GM10266 (cell line): ENCODE measurements around the gene IQSEC1.

Experiments
- DNase-seq: peaks from one replicate; pipeline ENCODE4 v3.0.0; 2012; ENCODE audit errors: extremely low spot score
- CTCF ChIP-seq: IDR thresholded peaks from 2 replicates; pipeline ENCODE4 v1.5.1; 2012; ENCODE audit warnings: mild to moderate bottlenecking, low read depth; ENCODE audit not compliant: control insufficient read depth, insufficient read depth; ENCODE audit errors: missing control alignments

The IQSEC1 gene

DNA sequence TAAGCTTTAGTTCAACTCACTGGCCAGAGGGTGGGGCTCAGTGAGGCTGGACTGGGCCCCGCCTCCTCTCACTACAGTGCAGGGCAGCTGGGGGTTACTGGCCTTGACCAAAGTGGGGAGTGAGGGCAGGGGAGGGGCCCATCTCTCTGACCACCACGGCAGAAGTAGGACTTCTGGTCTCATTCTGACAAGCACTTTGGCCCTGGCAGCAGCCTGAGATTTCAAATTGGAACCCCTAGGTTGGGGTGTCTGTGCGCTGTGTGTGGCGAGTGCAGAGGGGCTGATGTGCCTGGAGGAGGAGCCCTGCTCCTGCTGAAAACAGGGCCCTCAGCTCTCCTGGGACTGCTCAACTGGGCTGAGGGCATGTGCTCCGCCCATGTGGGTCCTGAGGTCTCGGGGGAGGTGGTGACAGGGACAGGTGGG is 171.6 kb downstream of the IQSEC1 start:
- TF ChIP-seq CTCF = no peak
- no peak for DNase-seq

DNA sequence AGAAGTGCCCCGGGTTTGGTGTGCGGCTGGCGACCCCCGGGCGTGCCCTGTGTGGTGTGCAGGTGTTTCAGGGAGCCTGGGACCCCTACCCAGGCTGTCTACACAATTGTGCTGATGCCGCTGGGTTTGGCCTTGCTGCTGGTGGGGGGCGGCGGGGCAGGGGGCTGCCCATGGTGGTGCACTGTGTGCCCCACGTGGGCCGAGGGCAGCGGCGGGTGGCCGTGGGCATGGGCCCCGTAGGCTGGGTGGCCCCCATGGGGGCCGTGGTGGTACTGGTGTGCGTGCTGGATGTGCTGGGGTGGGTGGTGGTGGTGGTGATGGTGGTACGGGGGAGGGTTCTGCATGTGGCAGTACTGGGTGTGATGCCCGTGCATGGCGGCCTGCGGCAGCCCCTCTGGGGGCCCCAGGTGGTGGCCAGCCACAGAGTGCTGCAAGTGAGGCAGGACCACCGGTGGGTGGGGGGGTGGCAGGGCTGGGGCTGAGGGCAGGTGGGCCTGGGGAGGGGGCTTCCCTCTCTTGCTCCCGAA is 172.3 kb downstream of the IQSEC1 start:
- no peak for DNase-seq
- no peak for TF ChIP-seq CTCF

- TF ChIP-seq CTCF = no peak
- DNase-seq = no peak
Observed at GRCh38 chr3:12898965-12899755, 174.1 kb downstream of the IQSEC1 start.

GRCh38 chr3:12898290-12898964 is 174.8 kb downstream of the IQSEC1 start:
- no peak for TF ChIP-seq CTCF
- DNase-seq = no peak

DNA sequence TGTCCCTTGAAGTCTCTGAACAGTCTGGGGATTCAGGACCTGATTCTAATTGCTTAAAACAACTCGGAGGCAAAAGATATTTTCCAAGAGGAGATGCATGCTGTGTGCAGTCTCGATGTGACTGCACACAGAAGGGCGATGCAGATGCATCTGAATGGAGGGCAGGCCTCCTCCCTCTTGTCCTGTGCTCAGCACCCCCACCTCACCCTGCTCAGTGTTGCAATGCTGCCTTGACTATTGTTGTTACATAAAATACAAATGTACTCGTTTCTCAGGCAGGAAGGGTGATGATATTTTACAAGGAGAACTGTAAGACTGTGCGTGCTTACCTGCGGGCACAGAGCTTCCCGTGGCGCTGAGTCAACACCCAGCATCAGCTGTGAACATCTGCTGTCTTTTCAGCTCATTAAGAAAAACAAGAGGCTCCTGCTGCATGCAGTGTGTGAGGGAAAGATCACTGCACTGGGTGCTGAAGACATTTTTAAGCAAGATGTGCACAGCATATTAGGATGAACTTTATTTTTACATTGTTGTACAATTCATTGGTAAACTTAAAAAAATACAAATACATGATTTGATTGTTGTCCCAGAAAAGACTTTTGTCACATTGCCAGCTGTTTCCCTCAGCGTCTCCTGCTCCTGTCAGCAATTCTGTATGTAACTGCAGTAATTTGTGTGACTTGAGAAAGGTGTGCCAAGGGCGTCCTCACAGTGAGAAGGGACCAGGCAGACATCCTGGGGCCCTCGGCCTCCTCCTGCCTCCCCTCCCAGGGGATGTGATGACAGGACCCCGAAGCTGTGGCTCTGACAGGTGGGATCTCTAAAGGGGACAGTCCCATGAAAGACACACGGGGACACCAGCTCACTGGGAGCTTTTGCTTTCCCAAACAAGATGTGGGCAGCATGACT is 175.6 kb downstream of the IQSEC1 start:
- TF ChIP-seq CTCF = no peak
- DNase-seq = no peak

DNA sequence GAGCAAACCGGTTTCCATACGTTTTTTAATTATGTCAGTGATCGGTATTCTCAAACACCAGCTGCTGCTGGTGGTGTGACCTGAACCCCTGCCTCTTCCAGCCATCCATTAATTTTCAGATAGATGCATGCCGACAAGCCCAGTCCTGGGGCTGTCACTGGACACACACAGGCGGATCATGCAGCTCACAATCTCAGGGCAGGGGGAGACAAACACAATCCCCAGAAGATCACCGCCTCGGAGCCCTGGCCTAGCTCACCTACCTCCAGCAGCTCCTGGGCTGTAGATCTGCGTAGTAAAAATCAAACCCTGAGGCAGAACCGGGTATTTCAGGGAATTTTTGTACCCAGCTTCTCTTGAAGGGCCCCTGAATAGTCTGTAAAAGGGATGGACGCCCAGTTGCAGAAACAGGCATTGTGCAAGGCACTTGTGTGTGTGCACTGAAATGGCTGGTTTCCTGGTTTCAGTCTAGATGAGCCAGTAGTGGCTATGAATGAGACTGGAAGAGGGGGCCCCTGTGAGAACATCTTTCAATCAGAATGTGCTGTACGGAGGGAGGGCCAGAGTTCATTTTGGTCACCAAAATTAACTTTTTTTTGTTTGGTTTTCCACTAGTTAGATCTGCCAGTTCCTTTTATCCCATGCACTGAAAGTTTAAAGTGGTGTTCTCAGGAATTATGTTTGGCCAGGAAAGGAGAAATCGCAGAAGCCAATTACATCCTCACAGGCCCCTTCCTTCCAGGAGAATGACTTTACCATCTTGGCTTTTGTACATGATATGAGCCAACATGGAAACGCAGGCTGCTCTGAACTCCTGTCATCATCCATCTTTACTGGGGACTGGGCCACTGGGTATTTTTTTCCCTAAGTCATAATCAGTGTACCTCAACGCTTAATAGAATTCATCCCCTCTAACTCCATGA is 176.9 kb downstream of the IQSEC1 start:
- TF ChIP-seq CTCF = no peak
- DNase-seq = no peak
